CD4-positive, alpha-beta T cell treated with Interleukin-4 for 4 hours (primary cell): ENCODE measurements around the gene FBXL4.
A peak's percentile ranks its signal among the peaks of the same experiment; 100 is the strongest.

Experiments used
- DNase-seq: peaks from one replicate; pipeline ENCODE4 v3.0.0-alpha.2; 2020

Gene FBXL4

GRCh38 chr6:98836962-98837944, 110.5 kb downstream of the FBXL4 start:
- DNase-seq, result no peak

DNA sequence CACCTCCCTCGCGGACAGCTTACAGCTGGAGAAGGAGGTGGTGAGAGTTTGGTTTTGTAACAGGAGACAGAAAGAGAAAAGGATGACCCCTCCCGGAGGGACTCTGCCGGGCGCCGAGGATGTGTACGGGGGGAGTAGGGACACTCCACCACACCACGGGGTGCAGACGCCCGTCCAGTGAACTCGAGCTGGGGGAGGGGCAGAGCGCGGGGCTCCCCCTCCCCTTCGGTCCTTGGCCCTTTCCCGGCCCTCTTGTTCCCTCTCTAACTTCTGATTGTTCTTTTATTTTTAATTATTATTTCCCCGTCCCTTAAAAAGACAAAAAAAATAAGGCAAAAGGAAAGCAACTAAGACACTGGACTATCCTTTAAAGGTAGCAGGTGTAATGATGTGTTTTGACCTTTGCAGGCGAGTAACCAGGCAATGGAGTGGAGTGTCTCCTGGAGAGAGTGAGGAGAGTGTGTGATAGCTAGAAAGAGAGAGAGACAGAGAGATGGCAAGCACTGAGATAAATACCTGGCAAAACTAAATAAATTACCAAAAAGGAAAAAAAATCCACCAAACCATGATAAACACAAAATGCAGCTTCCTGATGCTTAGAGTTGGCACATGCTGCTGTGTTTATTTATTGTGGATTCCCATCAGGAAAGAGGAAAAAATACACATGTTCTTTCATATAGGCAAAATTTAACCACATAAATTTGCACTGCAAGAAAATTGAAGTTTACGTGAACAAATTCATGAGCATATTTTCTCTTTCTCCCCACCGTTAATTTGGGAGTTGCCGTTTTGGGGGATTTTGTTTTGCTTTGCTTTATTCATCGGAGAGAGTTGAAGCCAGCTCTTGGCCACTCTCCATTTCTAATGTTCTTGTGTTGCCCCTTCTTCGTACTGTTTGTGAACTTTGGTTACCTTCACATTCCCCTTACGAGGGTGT, 111.5 kb downstream of the FBXL4 start:
- DNase-seq, result no peak

DNA sequence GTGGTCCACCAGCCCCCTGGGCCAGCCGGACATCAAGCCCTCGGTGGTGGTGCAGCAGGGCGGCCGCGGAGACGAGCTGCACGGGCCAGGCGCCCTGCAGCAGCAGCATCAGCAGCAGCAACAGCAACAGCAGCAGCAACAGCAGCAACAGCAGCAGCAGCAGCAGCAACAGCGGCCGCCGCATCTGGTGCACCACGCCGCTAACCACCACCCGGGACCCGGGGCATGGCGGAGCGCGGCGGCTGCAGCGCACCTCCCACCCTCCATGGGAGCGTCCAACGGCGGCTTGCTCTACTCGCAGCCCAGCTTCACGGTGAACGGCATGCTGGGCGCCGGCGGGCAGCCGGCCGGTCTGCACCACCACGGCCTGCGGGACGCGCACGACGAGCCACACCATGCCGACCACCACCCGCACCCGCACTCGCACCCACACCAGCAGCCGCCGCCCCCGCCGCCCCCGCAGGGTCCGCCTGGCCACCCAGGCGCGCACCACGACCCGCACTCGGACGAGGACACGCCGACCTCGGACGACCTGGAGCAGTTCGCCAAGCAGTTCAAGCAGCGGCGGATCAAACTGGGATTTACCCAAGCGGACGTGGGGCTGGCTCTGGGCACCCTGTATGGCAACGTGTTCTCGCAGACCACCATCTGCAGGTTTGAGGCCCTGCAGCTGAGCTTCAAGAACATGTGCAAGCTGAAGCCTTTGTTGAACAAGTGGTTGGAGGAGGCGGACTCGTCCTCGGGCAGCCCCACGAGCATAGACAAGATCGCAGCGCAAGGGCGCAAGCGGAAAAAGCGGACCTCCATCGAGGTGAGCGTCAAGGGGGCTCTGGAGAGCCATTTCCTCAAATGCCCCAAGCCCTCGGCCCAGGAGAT, 112.4 kb downstream of the FBXL4 start:
- no peak for DNase-seq

DNA sequence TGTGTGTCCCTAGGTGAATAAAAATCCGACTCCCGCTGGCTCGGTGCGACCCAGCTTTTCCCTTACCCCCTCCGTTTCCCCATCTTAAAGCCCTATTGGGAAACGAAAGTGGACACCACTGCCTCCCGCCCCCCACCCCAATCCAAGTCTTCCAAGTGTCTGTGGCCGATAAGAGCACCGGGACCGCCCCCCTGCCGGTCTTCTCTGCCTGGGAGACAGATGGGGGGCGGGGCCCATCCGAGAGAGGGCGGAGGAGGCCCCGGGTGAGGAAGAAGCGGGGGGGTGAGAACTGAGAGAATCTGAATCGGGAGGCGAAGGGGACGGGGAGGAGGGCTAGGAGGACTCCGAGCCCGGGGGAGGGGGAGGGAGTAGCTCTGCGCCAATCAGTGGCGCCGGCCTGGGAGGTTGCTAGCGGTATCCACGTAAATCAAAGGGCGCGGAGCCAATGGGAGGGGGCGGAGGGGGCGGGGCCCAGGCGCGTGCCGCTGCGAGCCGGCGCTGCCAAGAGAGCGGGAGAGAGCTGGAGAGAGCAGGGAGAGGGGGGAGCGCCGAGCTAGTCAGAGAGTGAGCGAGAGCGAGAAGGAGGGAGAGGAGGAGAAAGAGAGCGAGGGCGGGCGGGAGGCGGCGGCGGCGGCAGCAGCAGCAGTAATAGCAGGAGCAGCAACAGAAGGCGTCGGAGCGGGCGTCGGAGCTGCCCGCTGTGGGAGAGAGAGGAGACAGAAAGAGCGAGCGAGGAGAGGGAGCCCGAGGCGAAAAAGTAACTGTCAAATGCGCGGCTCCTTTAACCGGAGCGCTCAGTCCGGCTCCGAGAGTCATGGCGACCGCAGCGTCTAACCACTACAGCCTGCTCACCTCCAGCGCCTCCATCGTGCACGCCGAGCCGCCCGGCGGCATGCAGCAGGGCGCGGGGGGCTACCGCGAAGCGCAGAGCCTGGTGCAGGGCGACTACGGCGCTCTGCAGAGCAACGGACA, 113.4 kb downstream of the FBXL4 start, which contains the start of gene POU3F2:
TSS of gene POU3F2 (plus strand) at position 515 of the 972 bp plus-strand sequence. CDS start at position 815, 300 bp downstream.
- peak; percentile 65 for DNase-seq

DNA sequence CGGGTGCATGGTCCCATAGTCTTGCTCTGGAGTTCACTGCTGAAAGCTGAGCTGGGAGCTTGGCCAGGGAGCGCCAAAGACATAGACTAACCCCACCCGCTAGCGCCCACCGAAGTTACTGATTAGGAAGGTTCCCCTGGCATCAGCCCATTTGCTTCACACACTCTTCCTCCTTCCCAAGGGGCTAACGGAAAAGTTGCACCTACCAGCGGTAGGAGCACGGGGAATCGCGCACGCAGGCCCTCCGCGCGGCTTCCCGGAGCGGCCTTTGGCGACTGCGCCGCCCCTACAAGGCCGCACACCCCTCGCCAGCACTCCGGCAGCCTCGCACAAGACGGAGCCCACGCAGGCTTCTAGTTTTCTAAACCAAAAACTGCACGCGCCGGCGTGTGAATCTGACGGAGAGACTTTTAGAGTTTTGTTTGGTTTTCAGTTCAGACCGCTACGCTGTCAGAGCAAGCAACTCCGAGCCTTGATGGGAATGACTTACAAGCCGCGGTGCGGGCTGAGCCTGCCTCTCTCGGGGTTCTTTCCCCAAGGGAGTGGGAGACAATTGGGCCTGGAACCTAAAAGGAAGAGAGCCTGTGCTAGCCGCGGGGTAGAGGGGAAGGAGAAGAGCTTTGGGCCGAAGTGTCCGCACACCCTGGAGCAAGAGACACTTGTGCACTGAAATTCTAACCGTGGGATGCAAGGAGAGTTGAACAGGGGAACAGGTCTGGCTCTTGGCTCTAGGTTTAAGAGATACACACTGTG, 114.3 kb downstream of the FBXL4 start:
- no peak for DNase-seq

DNA sequence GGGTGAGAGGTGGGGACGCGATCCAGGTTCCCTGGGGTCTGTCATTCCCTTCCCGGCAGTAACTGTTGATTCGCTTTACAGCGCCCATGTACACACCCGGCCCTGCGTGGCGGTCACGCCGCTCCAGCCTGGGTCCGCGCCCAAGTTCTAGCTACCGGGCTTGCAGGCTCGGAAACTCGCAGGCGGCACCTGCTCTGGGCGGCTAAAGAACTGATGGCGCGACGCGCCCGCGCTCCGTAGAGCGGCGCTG, 114.8 kb downstream of the FBXL4 start:
- no peak for DNase-seq

DNA sequence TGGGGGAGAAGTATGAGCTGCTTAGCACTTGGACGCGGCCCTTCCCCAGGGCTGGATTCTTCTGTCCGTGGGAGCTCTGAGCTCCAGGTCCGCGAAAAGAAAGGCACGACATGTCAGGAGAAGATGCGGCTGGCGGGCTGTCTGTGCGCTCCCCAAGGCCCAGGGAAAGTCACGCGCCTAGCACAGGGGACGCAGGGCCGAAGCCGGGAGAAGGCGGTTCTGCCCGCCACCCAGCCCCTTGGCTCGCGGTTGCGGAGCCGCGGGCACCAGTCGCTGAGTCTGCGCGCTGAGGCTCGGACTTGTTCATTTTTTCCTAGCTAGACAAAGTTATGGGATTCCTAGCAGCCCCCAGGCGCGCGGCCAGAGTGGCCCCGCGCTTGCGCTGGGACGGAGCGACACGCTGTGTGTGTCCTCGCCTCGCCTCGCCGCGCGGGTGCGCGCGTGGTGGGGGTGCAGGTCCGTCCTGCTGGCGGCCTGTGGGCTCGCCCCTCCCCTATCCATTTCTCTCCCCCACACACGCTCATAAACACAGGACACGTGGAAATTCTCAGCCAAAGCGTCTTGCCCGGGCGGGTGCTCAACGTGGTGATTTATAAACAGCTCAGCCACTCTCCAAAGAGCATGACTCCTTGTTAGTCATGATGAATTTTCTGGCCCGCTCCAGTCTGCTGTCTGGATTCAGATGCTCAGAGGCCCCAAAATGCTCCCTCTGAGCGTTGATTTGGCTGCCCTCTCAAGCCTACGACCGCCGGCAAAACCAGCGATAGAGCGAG, 115.3 kb downstream of the FBXL4 start:
- no peak for DNase-seq

GRCh38 chr6:98831959-98832283, 115.8 kb downstream of the FBXL4 start:
- no peak for DNase-seq

DNA sequence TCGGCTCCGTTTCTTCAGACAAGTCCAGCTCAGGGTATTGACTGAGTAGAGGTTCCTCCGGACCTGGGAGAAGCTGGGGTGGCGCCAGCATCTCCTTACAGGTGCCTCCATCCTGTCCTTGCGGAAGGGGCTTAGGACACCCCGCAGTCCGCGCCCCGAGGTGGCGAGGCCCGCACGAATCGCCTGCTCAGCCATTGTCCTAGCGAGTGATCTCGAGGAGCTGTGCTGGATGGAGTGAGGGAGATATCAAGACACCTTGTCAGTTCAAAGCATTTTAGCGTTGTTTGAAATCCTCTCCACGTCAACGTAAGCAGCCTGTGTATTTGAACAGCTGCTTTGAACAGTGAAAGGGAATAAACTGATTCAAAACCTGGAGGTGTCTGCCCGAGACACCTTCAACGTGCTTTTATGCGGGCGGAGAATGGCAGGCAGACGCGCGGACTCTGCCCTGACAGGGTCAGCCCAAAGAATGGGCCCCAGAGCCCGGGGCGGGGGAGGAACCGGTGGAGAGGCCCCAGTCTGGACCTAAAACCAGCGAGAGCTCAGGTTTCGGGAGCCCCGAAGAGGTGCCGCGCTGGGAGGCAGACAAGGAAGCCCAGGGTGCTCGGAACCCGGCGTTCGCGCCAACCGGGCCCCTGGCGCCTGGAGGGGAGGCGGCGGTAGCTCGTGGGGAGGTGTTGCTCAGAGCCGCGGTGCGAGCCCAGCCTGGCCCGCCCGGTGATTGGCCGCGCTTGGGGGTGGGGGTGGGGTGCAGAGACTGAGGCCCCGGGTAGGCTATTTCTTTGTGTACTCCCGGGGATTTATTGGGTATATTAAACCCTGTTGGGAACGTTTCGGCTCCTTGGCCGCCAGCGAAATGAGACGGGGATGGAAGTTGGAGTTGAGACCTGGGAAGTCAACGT, 116.4 kb downstream of the FBXL4 start:
- DNase-seq, result no peak

- no peak for DNase-seq
Measured at GRCh38 chr6:98830146-98830545, 117.6 kb downstream of the FBXL4 start.

DNA sequence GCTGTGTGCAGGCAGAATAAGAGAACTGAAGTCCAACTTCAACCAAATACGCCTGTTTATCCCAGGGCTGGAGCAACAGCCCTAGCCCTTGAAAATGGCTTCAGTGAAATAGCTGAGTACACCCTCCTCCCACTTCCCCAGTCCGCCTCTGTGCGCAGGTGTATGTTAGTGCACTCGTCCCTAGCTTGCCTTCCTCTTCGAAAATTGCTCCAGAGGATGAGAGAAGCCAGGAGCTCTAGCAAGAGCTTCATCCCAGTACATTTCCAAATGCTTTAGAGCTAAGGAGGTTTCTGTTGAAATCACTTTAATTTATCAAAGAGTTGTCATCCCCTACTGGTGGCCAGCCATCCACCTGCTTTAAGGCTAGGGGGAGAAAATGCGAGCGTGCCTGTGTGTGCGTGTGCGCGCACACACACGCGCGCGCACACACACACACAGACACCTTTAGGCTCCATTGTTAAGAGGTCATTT, 118.8 kb downstream of the FBXL4 start:
- no peak for DNase-seq

DNA sequence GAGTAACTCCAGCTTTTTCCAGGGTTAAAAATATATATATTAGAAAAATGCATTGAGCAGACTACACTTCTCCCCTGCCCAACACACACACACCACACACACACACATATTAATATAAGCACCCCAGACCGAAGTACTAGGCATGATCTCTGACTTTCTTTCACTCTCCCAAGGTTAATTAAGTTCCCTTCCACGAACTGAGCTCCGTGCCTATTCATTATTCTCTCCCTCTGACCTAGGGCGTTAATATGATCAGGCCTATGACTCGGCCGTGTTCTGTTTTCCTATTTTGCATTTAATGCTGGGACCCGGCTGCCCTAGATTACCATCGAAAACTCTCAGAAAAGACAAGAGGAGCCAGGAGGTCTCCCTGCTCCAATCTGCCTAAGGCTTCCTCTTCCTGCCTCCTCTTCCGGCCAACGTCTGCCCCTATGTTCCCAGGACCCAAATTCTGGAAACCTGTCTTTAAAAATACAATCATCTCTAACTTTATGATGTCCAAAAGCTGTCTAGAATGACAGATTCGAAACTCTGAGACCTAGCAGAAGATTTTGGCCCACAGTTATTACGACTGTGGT, 119.4 kb downstream of the FBXL4 start:
- no peak for DNase-seq

GRCh38 chr6:98827295-98828159, 120.2 kb downstream of the FBXL4 start:
- no peak for DNase-seq

DNA sequence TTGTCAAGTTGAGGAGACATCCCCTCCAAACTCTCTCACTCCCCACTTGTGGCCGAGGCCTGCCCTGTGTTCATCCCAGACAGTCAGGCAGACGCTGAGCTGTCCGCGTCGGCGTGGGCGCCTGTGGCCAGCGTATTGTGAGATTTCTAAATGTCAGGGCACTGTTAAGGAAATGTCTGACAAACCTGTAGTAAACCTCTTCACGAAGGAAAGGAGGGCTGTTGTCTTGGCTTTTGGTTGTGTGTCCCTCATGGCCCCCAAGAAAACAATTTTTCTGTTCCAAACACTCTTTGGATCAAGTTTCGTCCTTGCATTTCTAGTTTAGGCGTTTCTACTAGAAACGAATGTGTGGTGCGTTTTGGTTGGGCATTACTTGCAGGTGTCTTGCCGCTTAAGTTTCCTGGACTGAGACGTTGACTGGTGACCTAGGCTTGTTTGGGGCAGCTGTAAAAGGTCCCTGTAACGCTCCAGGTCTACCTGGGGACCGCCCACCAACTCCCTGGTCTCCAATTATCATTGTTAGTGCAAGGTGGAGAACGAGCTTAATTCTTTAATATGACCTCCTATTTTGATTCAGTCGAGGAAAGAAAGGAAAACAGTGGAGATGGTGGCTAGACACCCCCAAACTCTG, 122.0 kb downstream of the FBXL4 start:
- no peak for DNase-seq

DNA sequence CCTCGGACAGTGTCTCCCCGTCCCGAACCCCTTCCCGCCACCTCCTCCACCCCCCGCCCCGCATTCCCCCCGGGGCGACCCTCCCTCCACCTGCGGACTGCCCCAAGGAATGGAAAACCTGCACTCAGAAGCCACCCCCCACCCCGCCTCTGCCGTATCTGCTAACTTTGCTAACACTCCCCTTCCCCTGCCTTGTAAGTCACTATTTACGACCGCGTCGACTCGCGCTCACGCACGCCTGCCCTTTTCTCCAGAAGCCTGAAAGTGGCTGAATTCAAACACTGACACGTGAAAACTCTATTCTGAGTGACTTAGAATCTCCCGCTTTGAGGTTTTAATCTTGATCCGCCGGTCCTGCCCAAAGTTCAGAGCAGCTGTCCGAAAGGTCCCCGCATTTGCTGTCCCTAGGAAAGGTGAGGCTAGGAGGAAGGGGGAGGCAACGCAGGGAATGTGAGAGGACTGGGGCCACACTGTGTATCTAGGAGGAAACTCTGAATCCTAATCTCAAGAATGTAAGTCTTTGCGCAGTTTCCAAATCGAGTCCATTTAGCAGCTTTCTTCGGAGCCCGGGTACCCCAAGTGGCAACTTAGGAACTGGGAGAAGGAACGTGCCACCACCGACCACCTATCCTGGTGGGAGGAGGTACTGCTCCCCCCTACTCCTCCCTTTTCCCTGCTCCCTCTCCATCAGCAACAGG, 122.7 kb downstream of the FBXL4 start:
- no peak for DNase-seq
